ENCODE measurements around the gene ERICH4.
"Not testable (repeated sequence)": the region's sequence is repeated elsewhere in the genome, so short reads cannot be mapped to it uniquely, and the experiment has no call there.

Gene ERICH4

DNA sequence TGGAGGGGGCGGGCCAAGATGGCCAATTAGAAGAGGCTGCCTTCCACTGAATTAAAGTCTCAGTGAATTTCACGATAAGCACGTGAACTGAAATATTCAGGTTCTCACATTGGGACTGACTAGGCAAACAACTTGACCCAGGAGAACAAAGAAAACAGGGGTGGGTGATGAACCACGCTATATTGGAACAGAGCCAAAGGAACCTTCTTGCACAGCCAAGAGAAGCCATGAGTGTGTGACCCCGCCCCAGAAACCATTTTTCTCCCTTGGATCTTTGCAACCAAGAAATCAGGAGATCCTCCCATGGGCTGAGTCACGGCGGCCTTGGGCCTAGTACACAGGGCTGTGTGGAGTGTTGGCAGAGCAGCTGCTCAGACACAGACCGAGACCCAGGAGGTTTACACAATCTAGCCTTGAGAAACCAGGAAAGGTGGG, 36.8 kb downstream of the ERICH4 start:
- DNase-seq = no peak

DNA sequence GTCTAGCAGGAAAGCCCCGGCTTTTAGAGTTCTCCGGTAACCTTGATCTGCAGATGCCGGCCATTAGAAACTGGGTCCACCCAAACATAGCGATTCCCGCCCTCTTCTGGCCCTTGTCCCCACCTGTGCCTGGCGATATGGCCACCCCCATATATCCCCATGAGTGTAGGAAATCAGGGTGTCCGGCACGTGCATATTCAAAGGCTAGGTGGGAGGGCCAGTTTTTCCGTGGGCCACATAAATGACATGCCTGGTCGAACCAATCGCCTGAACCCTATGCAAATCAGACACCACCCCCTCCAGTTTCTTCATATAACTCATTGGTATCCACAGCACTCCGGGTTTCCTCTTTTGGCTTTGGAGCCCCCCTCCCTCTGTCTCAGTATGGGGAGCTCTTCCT, 37.4 kb downstream of the ERICH4 start:
- DNase-seq = no peak

DNA sequence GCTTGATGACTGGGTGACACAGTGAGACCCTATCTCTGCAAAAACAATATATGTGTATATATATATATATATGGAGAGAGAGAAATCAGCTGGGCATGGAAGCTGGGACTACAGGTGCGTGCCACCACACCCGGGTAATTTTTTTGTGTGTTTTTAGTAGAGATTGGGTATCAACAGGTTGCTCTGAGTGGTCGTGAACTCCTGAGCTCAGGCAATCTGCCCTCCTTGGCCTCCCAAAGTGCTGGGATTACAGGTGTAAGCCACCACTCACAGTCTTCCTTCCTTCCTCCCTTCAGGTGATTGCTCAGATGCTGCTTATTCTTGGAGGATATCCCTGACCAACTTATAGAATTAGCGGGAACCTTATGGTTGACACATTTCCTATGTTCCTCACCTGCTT, 41.9 kb downstream of the ERICH4 start:
- no peak for DNase-seq

DNA sequence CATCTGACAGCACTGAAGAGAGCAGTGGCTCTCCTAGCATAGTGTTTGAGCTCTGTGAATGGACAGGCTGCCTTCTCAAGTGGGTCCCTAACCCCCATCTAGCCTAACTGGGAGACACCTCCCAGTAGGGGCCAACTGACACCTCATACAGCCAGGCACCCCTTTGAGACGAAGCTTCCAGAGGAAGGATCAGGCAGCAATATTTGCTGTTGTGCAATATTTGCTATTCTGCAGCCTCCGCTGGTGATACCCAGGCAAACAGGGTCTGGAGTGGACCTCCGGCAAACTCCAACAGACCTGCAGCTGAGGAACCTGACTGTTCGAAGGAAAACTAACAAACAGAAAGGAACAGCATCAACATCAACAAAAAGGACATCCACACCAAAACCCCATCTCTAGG, 44.0 kb downstream of the ERICH4 start:
- not testable (repeated sequence) for DNase-seq

DNA sequence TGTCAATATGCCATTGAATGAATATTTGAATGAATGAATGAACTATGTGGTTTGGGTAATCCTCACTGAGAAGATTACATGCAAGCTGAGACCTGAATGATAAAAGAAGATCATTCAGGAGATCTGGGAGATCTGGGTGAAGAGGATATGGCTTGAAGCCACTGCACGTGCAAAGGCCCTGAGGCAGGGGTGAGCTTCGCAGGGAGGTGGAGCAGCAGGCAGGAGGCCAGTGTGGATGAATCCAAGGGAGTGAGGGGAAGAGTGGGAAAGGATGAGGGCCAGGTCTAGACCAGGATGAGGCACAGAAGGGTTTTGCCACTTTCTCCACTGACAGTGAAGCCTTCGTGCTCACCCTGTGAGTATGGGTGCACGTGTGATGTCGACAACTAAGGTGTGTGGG, 49.9 kb downstream of the ERICH4 start:
- DNase-seq = no peak
